ENCODE results near the gene KRT14.
"Not testable (repeated sequence)": the region's sequence is repeated elsewhere in the genome, so short reads cannot be mapped to it uniquely, and the experiment has no call there.

DNA sequence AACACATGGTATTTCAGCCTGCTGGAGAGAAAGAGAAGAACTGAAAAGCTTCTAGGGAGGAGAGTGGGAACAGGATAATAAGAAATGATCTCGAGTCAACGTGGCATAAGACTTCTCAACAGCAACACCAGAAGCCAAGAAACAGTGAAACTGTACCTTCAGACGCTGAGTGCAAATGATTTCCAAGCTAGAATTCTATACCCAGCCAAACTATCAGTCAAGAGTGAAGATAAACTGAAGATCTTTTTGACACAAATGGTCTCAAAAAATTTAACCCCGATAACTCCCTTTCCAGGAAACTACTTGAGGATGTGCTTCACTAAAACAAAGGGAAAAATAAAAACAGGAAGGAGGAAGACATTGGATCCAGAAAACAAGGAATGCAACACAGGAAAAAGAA lies 20.2 kb upstream of the KRT14 start:
- TF ChIP-seq EZH2 (optimal IDR thresholded peaks at IDR 0.05; ENCODE audit: low read depth, low read length); CTCF (IDR thresholded peaks at IDR 0.05; ENCODE audit: low read length); EZH2phosphoT487 (IDR thresholded peaks at IDR 0.05; ENCODE audit: low read length): not testable (repeated sequence)
